GM12878 (cell line): Measurements from ENCODE around the gene MCAT.

Source experiments
- CTCF ChIP-seq, 3 experiments: IDR thresholded peaks in 2 of 3; conservative IDR thresholded peaks in 1 of 3; 2 replicates each; pipeline ENCODE4 v1.5.1; 2011; ENCODE audit warnings: low read depth in 3 of 3, low read length in 3 of 3, mild to moderate bottlenecking in 3 of 3, control low read depth in 2 of 3, moderate library complexity in 2 of 3, inconsistent platforms in 1 of 3, mixed read lengths in 1 of 3; ENCODE audit not compliant: control insufficient read depth in 2 of 3, insufficient read depth in 1 of 3; ENCODE audit errors: extremely low read depth in 1 of 3
- ESRRA ChIP-seq: IDR thresholded peaks from 2 replicates; pipeline ENCODE4 v1.6.1; 2012; ENCODE audit warnings: mild to moderate bottlenecking, low read length, improper control_type of control experiment
- PRDM15 ChIP-seq: fragments of 450-650 bp; formaldehyde crosslinking; IDR thresholded peaks from 2 replicates; pipeline ENCODE4 v1.4.0; 2020; ENCODE audit warnings: mild to moderate bottlenecking, moderate library complexity
- SMC3 ChIP-seq: IDR thresholded peaks from 2 replicates; pipeline ENCODE4 v1.6.1; 2011; ENCODE audit warnings: low read length, improper control_type of control experiment, borderline replicate concordance
- TAF1 ChIP-seq: IDR thresholded peaks from 2 replicates; pipeline ENCODE4 v1.6.1; 2011; ENCODE audit warnings: mild to moderate bottlenecking, low read depth, low read length, borderline replicate concordance
- ZNF217 ChIP-seq: fragments of 450-650 bp; IDR thresholded peaks from 2 replicates; pipeline ENCODE4 v1.6.1; 2017; ENCODE audit warnings: antibody characterized with exemption, mild to moderate bottlenecking
- ZNF24 ChIP-seq: fragments of 450-650 bp; IDR thresholded peaks from 2 replicates; pipeline ENCODE4 v1.6.1; 2017; ENCODE audit warnings: antibody characterized with exemption, mild to moderate bottlenecking

GRCh38 chr22:43179911-43180195, 36.7 kb upstream of the MCAT start:
- TF ChIP-seq PRDM15 (CRISPR knock-in tag) (no peak), SMC3 (no peak), ZNF217 (no peak), CTCF (IDR thresholded peaks at IDR 0.05 in 2 of 3, conservative IDR thresholded peaks at IDR 0.05 in 1 of 3; ENCODE audit: control insufficient read depth in 2 of 3, extremely low read depth in 1 of 3, insufficient read depth in 1 of 3, low read depth in 3 of 3, low read length in 3 of 3) (no peak), ZNF24 (no peak), ESRRA (no peak), TAF1 (no peak)
